OCI-LY1 (cell line): Measurements from ENCODE around the gene TET3.

Source experiments
- EZH2 ChIP-seq: fragments of 200-600 bp; sonication (generic), shearing (Covaris generic); IDR thresholded peaks from 2 replicates; pipeline ENCODE4 v1.8.0; 2017; ENCODE audit warnings: borderline replicate concordance, mixed run types, mild to moderate bottlenecking, antibody characterized with exemption, low read length, moderate library complexity, mixed read lengths
- TF ChIP-seq, protein P1 (sequence below): fragments of 200-600 bp; sonication (generic), shearing (Covaris generic); IDR thresholded peaks from 2 replicates; pipeline ENCODE4 v1.5.1; 2017; ENCODE audit warnings: mild to moderate bottlenecking, antibody characterized with exemption, low read length, moderate library complexity, mixed read lengths

- TF ChIP-seq, protein P1, sequence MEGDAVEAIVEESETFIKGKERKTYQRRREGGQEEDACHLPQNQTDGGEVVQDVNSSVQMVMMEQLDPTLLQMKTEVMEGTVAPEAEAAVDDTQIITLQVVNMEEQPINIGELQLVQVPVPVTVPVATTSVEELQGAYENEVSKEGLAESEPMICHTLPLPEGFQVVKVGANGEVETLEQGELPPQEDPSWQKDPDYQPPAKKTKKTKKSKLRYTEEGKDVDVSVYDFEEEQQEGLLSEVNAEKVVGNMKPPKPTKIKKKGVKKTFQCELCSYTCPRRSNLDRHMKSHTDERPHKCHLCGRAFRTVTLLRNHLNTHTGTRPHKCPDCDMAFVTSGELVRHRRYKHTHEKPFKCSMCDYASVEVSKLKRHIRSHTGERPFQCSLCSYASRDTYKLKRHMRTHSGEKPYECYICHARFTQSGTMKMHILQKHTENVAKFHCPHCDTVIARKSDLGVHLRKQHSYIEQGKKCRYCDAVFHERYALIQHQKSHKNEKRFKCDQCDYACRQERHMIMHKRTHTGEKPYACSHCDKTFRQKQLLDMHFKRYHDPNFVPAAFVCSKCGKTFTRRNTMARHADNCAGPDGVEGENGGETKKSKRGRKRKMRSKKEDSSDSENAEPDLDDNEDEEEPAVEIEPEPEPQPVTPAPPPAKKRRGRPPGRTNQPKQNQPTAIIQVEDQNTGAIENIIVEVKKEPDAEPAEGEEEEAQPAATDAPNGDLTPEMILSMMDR, result no peak
- TF ChIP-seq EZH2, result no peak
These were observed 40.0 kb upstream of the TET3 start for GRCh38 chr2:73944714-73945113.
